ENCODE results near the gene LRRC8D. TPM values are rescaled to one million over a fixed set of nuclear protein-coding genes. Genes with fewer than 3 reads are reported as not detected.
A peak's percentile ranks its signal among the peaks of the same experiment; 100 is the strongest.

LRRC8D gene
- total RNA-seq, 2 donors from 2014 or later: 23.8 to 33.8 TPM

GRCh38 chr1:89930579-89930978 is 109.7 kb downstream of the LRRC8D start:
- Histone ChIP-seq H3K27ac (ENCODE audit: low read depth, low read length) (no peak overlapping the region), H3K9me3 (ENCODE audit: control insufficient read depth, low read length) (no peaks in the 10 kb centered on the region), H3K36me3 (ENCODE audit: control insufficient read depth, insufficient read depth, low read length) (peaks cover 14% of the 10 kb centered on the region), H3K9ac (ENCODE audit: extremely low read depth, low read length, poor library complexity, severe bottlenecking) (no peak overlapping the region), H3K27me3 (ENCODE audit: control insufficient read depth, insufficient read depth, low read length, poor library complexity, severe bottlenecking) (no peaks in the 10 kb centered on the region), H3K4me1 (ENCODE audit: control insufficient read depth, insufficient read depth, low read length) (no peaks in the 10 kb centered on the region), H3K4me3 (ENCODE audit: low read length) (no peak overlapping the region)
- H3K4me3 Mint-ChIP-seq: no peak overlapping the region
- H3K9me3 Mint-ChIP-seq: no peaks in the 10 kb centered on the region
- peaks cover 37% of the 10 kb centered on the region for H3K36me3 Mint-ChIP-seq (ENCODE audit: low read depth)
- no peaks in the 10 kb centered on the region for H3K27me3 Mint-ChIP-seq (ENCODE audit: insufficient read depth)
- H3K27ac Mint-ChIP-seq: no peak overlapping the region
- no peak for DNase-seq
- TF ChIP-seq CTCF (conservative IDR thresholded peaks at IDR 0.05): no peak
- peaks cover 10% of the 10 kb centered on the region for H3K4me1 Mint-ChIP-seq
- 97 to 100% methylated on average over 1 to 2 of the region's 2 CpGs for WGBS, 2 experiments (ENCODE audit: insufficient coverage in 1 of 2, insufficient read length in 1 of 2)

- Mint-ChIP-seq H3K27ac (no peak overlapping the region), H3K9me3 (no peaks in the 10 kb centered on the region), H3K4me1 (peaks cover 10% of the 10 kb centered on the region), H3K4me3 (no peak overlapping the region), H3K36me3 (ENCODE audit: low read depth) (peaks cover 37% of the 10 kb centered on the region), H3K27me3 (ENCODE audit: insufficient read depth) (no peaks in the 10 kb centered on the region)
- 96 to 100% methylated on average over 4 of the region's 4 CpGs for WGBS, 2 experiments (ENCODE audit: insufficient coverage in 1 of 2, insufficient read length in 1 of 2)
- Histone ChIP-seq H3K4me3 (ENCODE audit: low read length) (no peak overlapping the region), H3K36me3 (ENCODE audit: control insufficient read depth, insufficient read depth, low read length) (peaks cover 14% of the 10 kb centered on the region), H3K9ac (ENCODE audit: extremely low read depth, low read length, poor library complexity, severe bottlenecking) (no peak overlapping the region), H3K27ac (ENCODE audit: low read depth, low read length) (no peak overlapping the region), H3K4me1 (ENCODE audit: control insufficient read depth, insufficient read depth, low read length) (no peaks in the 10 kb centered on the region), H3K27me3 (ENCODE audit: control insufficient read depth, insufficient read depth, low read length, poor library complexity, severe bottlenecking) (no peaks in the 10 kb centered on the region), H3K9me3 (ENCODE audit: control insufficient read depth, low read length) (no peaks in the 10 kb centered on the region)
- TF ChIP-seq CTCF (conservative IDR thresholded peaks at IDR 0.05): no peak
- no peak for DNase-seq
Measured at GRCh38 chr1:89931964-89932363, 111.1 kb downstream of the LRRC8D start.

- Mint-ChIP-seq H3K27ac (peak overlapping the region; percentile 4), H3K9me3 (no peaks in the 10 kb centered on the region), H3K27me3 (ENCODE audit: insufficient read depth) (no peaks in the 10 kb centered on the region), H3K4me1 (peaks cover 10% of the 10 kb centered on the region), H3K36me3 (ENCODE audit: low read depth) (peaks cover 32% of the 10 kb centered on the region), H3K4me3 (no peak overlapping the region)
- Histone ChIP-seq H3K4me3 (ENCODE audit: low read length) (no peak overlapping the region), H3K27ac (ENCODE audit: low read depth, low read length) (no peak overlapping the region), H3K9me3 (ENCODE audit: control insufficient read depth, low read length) (no peaks in the 10 kb centered on the region), H3K4me1 (ENCODE audit: control insufficient read depth, insufficient read depth, low read length) (no peaks in the 10 kb centered on the region), H3K27me3 (ENCODE audit: control insufficient read depth, insufficient read depth, low read length, poor library complexity, severe bottlenecking) (no peaks in the 10 kb centered on the region), H3K9ac (ENCODE audit: extremely low read depth, low read length, poor library complexity, severe bottlenecking) (no peak overlapping the region), H3K36me3 (ENCODE audit: control insufficient read depth, insufficient read depth, low read length) (peaks cover 14% of the 10 kb centered on the region)
- TF ChIP-seq CTCF (conservative IDR thresholded peaks at IDR 0.05): no peak
- WGBS, 2 experiments (ENCODE audit: insufficient coverage in 1 of 2, insufficient read length in 1 of 2): 89 to 98% methylated on average over 4 to 6 of the region's 6 CpGs
- DNase-seq: no peak
Measured at GRCh38 chr1:89932598-89933364, 111.9 kb downstream of the LRRC8D start.
